WTC11 (cell line): Measurements from ENCODE around the gene KLHL12. TPM values are rescaled to one million over a fixed set of nuclear protein-coding genes. Genes with fewer than 3 reads are reported as not detected.
"Not testable (repeated sequence)": the region's sequence is repeated elsewhere in the genome, so short reads cannot be mapped to it uniquely, and the experiment has no call there.

ENCODE experiments used
- ATAC-seq: fragments of 200-7000 bp; cut with Tn5 transposase; 2 replicates; pipeline ENCODE4 v1.10.0; 2021; ENCODE audit warnings: mild to moderate bottlenecking, moderate library complexity
- CTCF ChIA-PET: fragments of 300-600 bp; sonication (Branson Sonifier 250); formaldehyde crosslinking; loops from one replicate; lab custom pipeline; 2021; ENCODE audit warnings: antibody characterized with exemption; lab: Charles Lee
- POLR2A ChIA-PET: fragments of 350-600 bp; sonication (Branson Sonifier 250); formaldehyde crosslinking; loops from one replicate; lab custom pipeline; 2021; ENCODE audit warnings: antibody characterized with exemption; lab: Charles Lee
- DNase-seq: peaks from one replicate; pipeline ENCODE4 v3.0.0; 2021; ENCODE audit warnings: low spot score
- H3K27ac Mint-ChIP-seq: 2 replicates; pipeline ENCODE4 v1.8.0; 2021; ENCODE audit warnings: mixed read lengths
- H3K27me3 Mint-ChIP-seq: 2 replicates; pipeline ENCODE4 v1.8.0; 2021; ENCODE audit warnings: low read depth, mild to moderate bottlenecking, moderate library complexity, mixed read lengths
- H3K36me3 Mint-ChIP-seq: 2 replicates; pipeline ENCODE4 v1.8.0; 2021; ENCODE audit warnings: mixed read lengths
- H3K4me1 Mint-ChIP-seq: 2 replicates; pipeline ENCODE4 v1.8.0; 2022; ENCODE audit warnings: mixed read lengths
- H3K4me3 Mint-ChIP-seq: 2 replicates; pipeline ENCODE4 v1.8.0; 2021; ENCODE audit warnings: mild to moderate bottlenecking, moderate library complexity, mixed read lengths
- H3K9me3 Mint-ChIP-seq: 2 replicates; pipeline ENCODE4 v1.8.0; 2021; ENCODE audit warnings: mixed read lengths
- ATF1 ChIP-seq: sonication (generic); formaldehyde crosslinking; IDR thresholded peaks from 2 replicates; pipeline ENCODE4 v1.8.1; 2023; ENCODE audit warnings: mild to moderate bottlenecking, moderate library complexity, missing genetic modification reagents
- CREM ChIP-seq: sonication (generic); formaldehyde crosslinking; IDR thresholded peaks from 2 replicates; pipeline ENCODE4 v1.8.1; 2022; ENCODE audit warnings: mild to moderate bottlenecking, missing genetic modification reagents, moderate library complexity
- EMX1 ChIP-seq: fragments of 250-450 bp; sonication (Bioruptor Pico); IDR thresholded peaks from 2 replicates; pipeline ENCODE4 v1.8.0; 2021; ENCODE audit warnings: mild to moderate bottlenecking
- JUN ChIP-seq: sonication (generic); formaldehyde crosslinking; IDR thresholded peaks from 2 replicates; pipeline ENCODE4 v1.8.0; 2023; ENCODE audit warnings: mild to moderate bottlenecking, missing genetic modification reagents
- NR3C1 ChIP-seq: sonication (generic); formaldehyde crosslinking; conservative IDR thresholded peaks from 2 replicates; pipeline ENCODE4 v1.8.1; 2023; ENCODE audit warnings: low read depth, mild to moderate bottlenecking, missing genetic modification reagents
- RORB ChIP-seq: fragments of 250-450 bp; sonication (Bioruptor Pico); IDR thresholded peaks from 2 replicates; pipeline ENCODE4 v1.9.0; 2021; ENCODE audit warnings: mild to moderate bottlenecking
- SMAD3 ChIP-seq: sonication (generic); formaldehyde crosslinking; IDR thresholded peaks from 2 replicates; pipeline ENCODE4 v1.8.0; 2022; ENCODE audit warnings: missing genetic modification reagents, mild to moderate bottlenecking, borderline replicate concordance
- TCF7 ChIP-seq: sonication (generic); formaldehyde crosslinking; IDR thresholded peaks from 2 replicates; pipeline ENCODE4 v1.8.0; 2022; ENCODE audit warnings: mild to moderate bottlenecking, low read depth, missing genetic modification reagents, moderate library complexity
- TP53 ChIP-seq: sonication (generic); formaldehyde crosslinking; IDR thresholded peaks from 2 replicates; pipeline ENCODE4 v1.8.1; 2023; ENCODE audit warnings: mild to moderate bottlenecking, missing genetic modification reagents
- ZNF121 ChIP-seq: sonication (generic); formaldehyde crosslinking; IDR thresholded peaks from 2 replicates; pipeline ENCODE4 v1.8.0; 2023; ENCODE audit warnings: missing genetic modification reagents
- ZNF317 ChIP-seq: sonication (generic); formaldehyde crosslinking; IDR thresholded peaks from 2 replicates; pipeline ENCODE4 v1.8.1; 2023; ENCODE audit warnings: low read depth, mild to moderate bottlenecking, moderate library complexity, missing genetic modification reagents, borderline replicate concordance
- ZNF423 ChIP-seq: fragments of 250-450 bp; sonication (Bioruptor Pico); IDR thresholded peaks from 2 replicates; pipeline ENCODE4 v2.1.2; 2022; ENCODE audit warnings: mild to moderate bottlenecking, moderate library complexity
- total RNA-seq: library from RNA; stranded (reverse); gene quantifications from 3 replicates; pipeline ENCODE4 v1.2.3, GENCODE V29; 2021
- TF ChIP-seq, protein P1 (sequence below): sonication (generic); formaldehyde crosslinking; IDR thresholded peaks from 2 replicates; pipeline ENCODE4 v1.8.1; 2022; ENCODE audit warnings: low read depth, missing genetic modification reagents, borderline replicate concordance
- TF ChIP-seq, protein P2 (sequence below): sonication (generic); formaldehyde crosslinking; IDR thresholded peaks from 2 replicates; pipeline ENCODE4 v1.8.1; 2022; ENCODE audit warnings: mild to moderate bottlenecking, moderate library complexity, missing genetic modification reagents
- TF ChIP-seq, protein P3 (sequence below): fragments of 250-450 bp; sonication (Bioruptor Pico); IDR thresholded peaks from 2 replicates; pipeline ENCODE4 v2.1.2; 2022; ENCODE audit warnings: mild to moderate bottlenecking, moderate library complexity
- TF ChIP-seq, protein P4 (sequence below): sonication (generic); formaldehyde crosslinking; IDR thresholded peaks from 2 replicates; pipeline ENCODE4 v1.8.0; 2022; ENCODE audit warnings: mild to moderate bottlenecking, missing genetic modification reagents

The KLHL12 gene
- total RNA-seq, 1 experiment from 2014 or later = 29.6 TPM

DNA sequence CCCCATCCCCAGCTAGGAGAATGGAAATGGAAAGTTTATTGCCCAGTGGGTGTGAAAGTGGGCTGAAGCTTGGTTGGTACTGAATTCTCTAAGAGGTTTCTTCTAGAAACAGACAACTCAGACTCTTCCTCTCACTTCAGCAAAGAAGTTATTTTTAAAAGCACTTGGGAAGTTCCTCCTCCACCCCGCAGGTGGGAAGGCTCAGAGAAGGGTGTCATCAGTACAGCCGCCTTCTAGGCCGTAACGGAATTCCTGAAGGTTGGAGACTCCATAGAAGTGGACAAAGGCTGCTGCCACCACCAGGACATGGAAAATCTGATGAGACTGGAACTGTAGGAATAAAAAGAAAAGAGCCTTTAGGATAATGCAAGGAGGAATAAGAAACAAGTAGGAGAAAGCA, 14.3 kb upstream of the KLHL12 start (continued):
- no peak for TF ChIP-seq CREM (CRISPR knock-in tag)
- TF ChIP-seq ZNF423 (CRISPR knock-in tag) = no peak
- no peak for TF ChIP-seq SMAD3 (CRISPR knock-in tag)
- TF ChIP-seq, protein P1, sequence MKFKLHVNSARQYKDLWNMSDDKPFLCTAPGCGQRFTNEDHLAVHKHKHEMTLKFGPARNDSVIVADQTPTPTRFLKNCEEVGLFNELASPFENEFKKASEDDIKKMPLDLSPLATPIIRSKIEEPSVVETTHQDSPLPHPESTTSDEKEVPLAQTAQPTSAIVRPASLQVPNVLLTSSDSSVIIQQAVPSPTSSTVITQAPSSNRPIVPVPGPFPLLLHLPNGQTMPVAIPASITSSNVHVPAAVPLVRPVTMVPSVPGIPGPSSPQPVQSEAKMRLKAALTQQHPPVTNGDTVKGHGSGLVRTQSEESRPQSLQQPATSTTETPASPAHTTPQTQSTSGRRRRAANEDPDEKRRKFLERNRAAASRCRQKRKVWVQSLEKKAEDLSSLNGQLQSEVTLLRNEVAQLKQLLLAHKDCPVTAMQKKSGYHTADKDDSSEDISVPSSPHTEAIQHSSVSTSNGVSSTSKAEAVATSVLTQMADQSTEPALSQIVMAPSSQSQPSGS (CRISPR knock-in tag) = no peak
- no peak for TF ChIP-seq NR3C1
- TF ChIP-seq, all 79 proteins: peak for 0

DNA sequence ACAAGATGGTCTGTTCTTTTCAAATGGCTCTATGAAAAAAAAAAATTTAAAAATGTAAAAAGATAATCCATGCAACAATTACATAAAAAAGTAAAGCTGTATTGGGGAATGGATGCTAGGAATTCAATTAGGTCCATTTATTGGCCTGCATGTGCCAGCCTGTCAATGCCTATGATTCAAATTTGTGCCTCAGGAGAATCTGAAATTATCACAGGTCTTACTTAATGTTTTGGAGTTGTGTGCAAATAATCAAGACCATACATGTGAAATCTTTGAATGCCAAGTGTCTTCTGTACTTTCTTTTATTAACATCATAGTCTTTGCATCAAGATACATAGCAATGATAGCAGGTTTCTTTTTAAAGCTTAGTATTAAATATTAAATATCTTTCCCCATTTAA, 13.5 kb upstream of the KLHL12 start:
- no peaks in the 10 kb centered on the region for H3K27me3 Mint-ChIP-seq
- CTCF ChIA-PET = no interaction called here
- TF ChIP-seq, protein P2, sequence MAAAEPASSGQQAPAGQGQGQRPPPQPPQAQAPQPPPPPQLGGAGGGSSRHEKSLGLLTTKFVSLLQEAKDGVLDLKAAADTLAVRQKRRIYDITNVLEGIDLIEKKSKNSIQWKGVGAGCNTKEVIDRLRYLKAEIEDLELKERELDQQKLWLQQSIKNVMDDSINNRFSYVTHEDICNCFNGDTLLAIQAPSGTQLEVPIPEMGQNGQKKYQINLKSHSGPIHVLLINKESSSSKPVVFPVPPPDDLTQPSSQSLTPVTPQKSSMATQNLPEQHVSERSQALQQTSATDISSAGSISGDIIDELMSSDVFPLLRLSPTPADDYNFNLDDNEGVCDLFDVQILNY (CRISPR knock-in tag) = no peak
- TF ChIP-seq ATF1 (CRISPR knock-in tag) (no peak), JUN (no peak), ZNF317 (CRISPR knock-in tag) (no peak)
- TF ChIP-seq, protein P3, sequence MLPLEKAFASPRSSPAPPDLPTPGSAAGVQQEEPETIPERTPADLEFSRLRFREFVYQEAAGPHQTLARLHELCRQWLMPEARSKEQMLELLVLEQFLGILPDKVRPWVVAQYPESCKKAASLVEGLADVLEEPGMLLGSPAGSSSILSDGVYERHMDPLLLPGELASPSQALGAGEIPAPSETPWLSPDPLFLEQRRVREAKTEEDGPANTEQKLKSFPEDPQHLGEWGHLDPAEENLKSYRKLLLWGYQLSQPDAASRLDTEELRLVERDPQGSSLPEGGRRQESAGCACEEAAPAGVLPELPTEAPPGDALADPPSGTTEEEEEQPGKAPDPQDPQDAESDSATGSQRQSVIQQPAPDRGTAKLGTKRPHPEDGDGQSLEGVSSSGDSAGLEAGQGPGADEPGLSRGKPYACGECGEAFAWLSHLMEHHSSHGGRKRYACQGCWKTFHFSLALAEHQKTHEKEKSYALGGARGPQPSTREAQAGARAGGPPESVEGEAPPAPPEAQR (CRISPR knock-in tag) = no peak
- no peak for ATAC-seq
- no peak overlapping the region for H3K27ac Mint-ChIP-seq
- no peak overlapping the region for H3K4me3 Mint-ChIP-seq
- H3K36me3 Mint-ChIP-seq = peaks cover 45% of the 10 kb centered on the region
- POLR2A ChIA-PET = no interaction called here
- H3K4me1 Mint-ChIP-seq = no peaks in the 10 kb centered on the region
- H3K9me3 Mint-ChIP-seq = no peaks in the 10 kb centered on the region
- no peak for DNase-seq

DNA sequence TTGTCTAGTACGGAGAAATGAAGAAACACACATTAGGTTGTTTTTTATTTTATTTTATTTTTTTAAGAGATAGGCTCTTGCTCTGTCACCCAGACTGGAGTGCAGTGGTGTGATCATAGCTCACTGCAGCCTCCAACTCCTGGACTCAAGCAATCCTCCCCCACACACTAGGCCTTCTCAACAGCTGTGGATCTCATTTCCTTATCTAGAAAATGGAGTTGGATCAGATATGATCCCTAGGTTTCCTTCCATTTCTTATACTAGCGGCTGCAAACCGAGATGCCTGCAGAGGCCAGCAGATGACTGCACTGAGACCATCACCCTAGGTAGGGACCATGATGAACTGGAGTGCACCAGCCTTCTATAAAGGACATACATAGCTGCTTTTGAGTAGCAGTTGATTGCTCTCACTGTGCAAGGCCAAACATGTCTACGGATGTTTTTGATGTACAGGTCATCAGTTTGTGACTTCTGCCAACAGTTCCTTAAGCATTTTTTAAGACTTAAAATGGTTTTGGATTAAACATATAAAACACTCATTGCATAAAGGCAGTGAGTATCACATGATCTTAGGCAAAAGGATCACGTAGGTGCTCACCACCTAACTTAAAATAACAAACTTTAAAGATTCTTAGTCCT, 11.4 kb upstream of the KLHL12 start:
- ChIA-PET CTCF (no interaction called here), POLR2A (no interaction called here)
- ATAC-seq (no peak), DNase-seq (no peak)
- TF ChIP-seq TP53 (CRISPR knock-in tag) (no peak), RORB (no peak), EMX1 (CRISPR knock-in tag) (no peak), TCF7 (CRISPR knock-in tag) (no peak), JUN (no peak), ZNF121 (no peak)
- TF ChIP-seq, protein P4, sequence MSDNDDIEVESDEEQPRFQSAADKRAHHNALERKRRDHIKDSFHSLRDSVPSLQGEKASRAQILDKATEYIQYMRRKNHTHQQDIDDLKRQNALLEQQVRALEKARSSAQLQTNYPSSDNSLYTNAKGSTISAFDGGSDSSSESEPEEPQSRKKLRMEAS (CRISPR knock-in tag) = no peak
- TF ChIP-seq, protein P1 (CRISPR knock-in tag) = no peak
- Mint-ChIP-seq H3K9me3 (peaks cover 5% of the 10 kb centered on the region), H3K4me1 (no peaks in the 10 kb centered on the region), H3K4me3 (no peak overlapping the region), H3K36me3 (peaks cover 23% of the 10 kb centered on the region), H3K27me3 (peaks cover 8% of the 10 kb centered on the region), H3K27ac (no peak overlapping the region)

DNA sequence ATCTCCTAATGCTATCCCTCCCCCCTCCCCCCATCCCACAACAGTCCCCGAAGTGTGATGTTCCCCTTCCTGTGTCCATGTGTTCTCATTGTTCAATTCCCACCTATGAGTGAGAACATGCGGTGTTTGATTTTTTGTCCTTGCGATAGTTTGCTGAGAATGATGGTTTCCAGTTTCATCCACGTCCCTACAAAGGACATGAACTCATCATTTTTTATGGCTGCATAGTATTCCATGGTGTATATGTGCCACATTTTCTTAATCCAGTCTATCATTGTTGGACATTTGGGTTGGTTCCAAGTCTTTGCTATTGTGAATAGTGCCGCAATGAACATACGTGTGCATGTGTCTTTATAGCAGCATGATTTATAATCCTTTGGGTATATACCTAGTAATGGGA, 9.4 kb upstream of the KLHL12 start:
- H3K4me3 Mint-ChIP-seq, H3K27ac Mint-ChIP-seq, H3K36me3 Mint-ChIP-seq, DNase-seq, CTCF ChIA-PET, ATAC-seq, POLR2A ChIA-PET, H3K4me1 Mint-ChIP-seq: not testable (repeated sequence)
- peaks cover 17% of the 10 kb centered on the region for H3K9me3 Mint-ChIP-seq
- H3K27me3 Mint-ChIP-seq = peaks cover 16% of the 10 kb centered on the region
